ENCODE results near the gene BRD4. TPM values are rescaled to one million over a fixed set of nuclear protein-coding genes. Genes with fewer than 3 reads are reported as not detected.
A peak's percentile ranks its signal among the peaks of the same experiment; 100 is the strongest.

Gene BRD4
- polyA plus RNA-seq, 3 donors = 3.7 to 19.2 (median 4.2) TPM

GRCh38 chr19:15284091-15284490 lies 48.2 kb downstream of the BRD4 start:
- peaks cover 100% of the 10 kb centered on the region for H3K79me2 ChIP-seq (ENCODE audit: insufficient read depth, low read length)
- H3K4me3 ChIP-seq (replicated peaks in 1 of 3; ENCODE audit: low read depth in 2 of 3, low read length in 3 of 3) = no peak overlapping the region
- no peaks in the 10 kb centered on the region for H3K36me3 ChIP-seq (replicated peaks in 1 of 2; ENCODE audit: control insufficient read depth in 1 of 2, insufficient read depth in 2 of 2, low read length in 2 of 2)
- DNase-seq = no peak
- Mint-ChIP-seq H3K27ac (peak overlapping the region in 3 of 7 donors; percentile 4 to 47 (median 40)), H3K9me3 (no peaks in the 10 kb centered on the region), H3K4me3 (no peak overlapping the region), H3K4me1 (peaks cover 89% of the 10 kb centered on the region), H3K36me3 (peaks cover 0 to 2% of the 10 kb centered on the region in 2 donors), H3K27me3 (ENCODE audit: low read depth in 3 of 3) (peaks cover 0 to 3% (median 3%) of the 10 kb centered on the region in 3 donors)
- intact Hi-C loops (cut with micrococcal nuclease) = loop anchor here in 1 of 2 donors (10.0 kb wide), 1 partner anchor 51 kb away; the partner anchor contains the start of gene BRD4
- no peak overlapping the region for H3K9ac ChIP-seq (ENCODE audit: insufficient read depth, low read length, poor library complexity, severe bottlenecking)
- H3K27me3 ChIP-seq (ENCODE audit: control insufficient read depth in 2 of 2, insufficient read depth in 2 of 2, low read length in 2 of 2) = no peaks in the 10 kb centered on the region
- H3K9me3 ChIP-seq (replicated peaks in 1 of 2; ENCODE audit: control insufficient read depth in 1 of 2, insufficient read depth in 1 of 2, low read length in 2 of 2) = no peaks in the 10 kb centered on the region
- peaks cover 100% of the 10 kb centered on the region for H4K20me1 ChIP-seq (ENCODE audit: insufficient read depth, low read length)
- no peak overlapping the region for H3K4me2 ChIP-seq (replicated peaks; ENCODE audit: extremely low read depth, low read length, poor library complexity, severe bottlenecking)
- no peak overlapping the region for H2AFZ ChIP-seq (ENCODE audit: insufficient read depth, low read depth, low read length, poor library complexity, severe bottlenecking)
- peaks cover 65 to 76% of the 10 kb centered on the region in 2 donors for H3K4me1 ChIP-seq (ENCODE audit: control insufficient read depth in 1 of 2, insufficient read depth in 2 of 2, low read length in 2 of 2)
- WGBS (ENCODE audit: insufficient coverage) = 92% methylated on average over 3 of the region's 5 CpGs
- no peak for TF ChIP-seq CTCF (IDR thresholded peaks at IDR 0.05)
- H3K27ac ChIP-seq (ENCODE audit: low read depth in 1 of 2, low read length in 2 of 2) = peak overlapping the region in 1 of 2 donors; percentile 47

GRCh38 chr19:15283141-15283883 lies 49.0 kb downstream of the BRD4 start:
- no peaks in the 10 kb centered on the region for H3K36me3 Mint-ChIP-seq
- 76% methylated on average over 8 of the region's 10 CpGs for WGBS (ENCODE audit: insufficient coverage)

More at GRCh38 chr19:15283141-15283883, 49.0 kb downstream of the BRD4 start:
- Mint-ChIP-seq H3K27me3 (ENCODE audit: low read depth in 3 of 3) (peaks cover 0 to 3% (median 3%) of the 10 kb centered on the region in 3 donors), H3K4me3 (no peak overlapping the region), H3K4me1 (peaks cover 88% of the 10 kb centered on the region), H3K9me3 (no peaks in the 10 kb centered on the region), H3K27ac (peak overlapping the region in 6 of 7 donors; percentile 47 to 88 (median 72))
- no peaks in the 10 kb centered on the region for H3K9me3 ChIP-seq (replicated peaks in 1 of 2; ENCODE audit: control insufficient read depth in 1 of 2, insufficient read depth in 1 of 2, low read length in 2 of 2)
- H2AFZ ChIP-seq (ENCODE audit: insufficient read depth, low read depth, low read length, poor library complexity, severe bottlenecking) = no peak overlapping the region
- H3K79me2 ChIP-seq (ENCODE audit: insufficient read depth, low read length) = peaks cover 100% of the 10 kb centered on the region
- peaks cover 100% of the 10 kb centered on the region for H4K20me1 ChIP-seq (ENCODE audit: insufficient read depth, low read length)
- H3K27me3 ChIP-seq (ENCODE audit: control insufficient read depth in 2 of 2, insufficient read depth in 2 of 2, low read length in 2 of 2) = no peaks in the 10 kb centered on the region
- TF ChIP-seq CTCF (IDR thresholded peaks at IDR 0.05) = no peak
- peak in 1 of 3 donors; percentile 18 for DNase-seq
- H3K4me3 ChIP-seq (replicated peaks in 1 of 3; ENCODE audit: low read depth in 2 of 3, low read length in 3 of 3) = no peak overlapping the region
- peak overlapping the region in 1 of 2 donors; percentile 47 for H3K27ac ChIP-seq (ENCODE audit: low read depth in 1 of 2, low read length in 2 of 2)
- intact Hi-C loops (cut with micrococcal nuclease) = loop anchor here in 1 of 2 donors (10.0 kb wide), 1 partner anchor 51 kb away; the partner anchor contains the start of gene BRD4
- H3K9ac ChIP-seq (ENCODE audit: insufficient read depth, low read length, poor library complexity, severe bottlenecking) = no peak overlapping the region
- no peak overlapping the region for H3K4me2 ChIP-seq (replicated peaks; ENCODE audit: extremely low read depth, low read length, poor library complexity, severe bottlenecking)
- no peaks in the 10 kb centered on the region for H3K36me3 ChIP-seq (replicated peaks in 1 of 2; ENCODE audit: control insufficient read depth in 1 of 2, insufficient read depth in 2 of 2, low read length in 2 of 2)
- H3K4me1 ChIP-seq (ENCODE audit: control insufficient read depth in 1 of 2, insufficient read depth in 2 of 2, low read length in 2 of 2) = peaks cover 66 to 77% of the 10 kb centered on the region in 2 donors
